Pancreas (tissue), 10 donors: Measurements from ENCODE around the gene BLVRB. TPM values are rescaled to one million over a fixed set of nuclear protein-coding genes. Genes with fewer than 3 reads are reported as not detected.
"Not testable (repeated sequence)": the region's sequence is repeated elsewhere in the genome, so short reads cannot be mapped to it uniquely, and the experiment has no call there.

Source experiments
- ATAC-seq, 4 donors: fragments of 200-7000 bp; cut with Tn5 transposase; one replicate each; pipeline versions ENCODE4 v1.8.0 to v1.9.1; 2020; ENCODE audit warnings: mild to moderate bottlenecking in 4 of 4, moderate library complexity in 4 of 4
- DNase-seq, 6 donors: peaks; one replicate each; pipeline ENCODE4 v3.0.0-alpha.2; 2020
- FAIRE-seq: peaks from 2 replicates; lab custom pipeline; 2012; peaks lifted over from hg19 to GRCh38; lab: Jason Lieb, UNC
- H3K27ac ChIP-seq, 4 donors: fragments of 200-600 bp; sonication (generic); 1 replicate in 3 of 4; 2 replicates in 1 of 4; pipeline versions ENCODE4 v1.5.0 to v1.8.0; 2020
- H3K27me3 ChIP-seq, 4 donors: fragments of 200-600 bp; one replicate each; pipeline ENCODE4 v1.8.0; 2021
- H3K36me3 ChIP-seq, 3 donors: fragments of 200-600 bp; sonication (generic) in 1 of 3; one replicate each; pipeline versions ENCODE4 v1.5.0 to v1.8.0; 2020 to 2021
- H3K4me1 ChIP-seq, 3 donors: fragments of 200-600 bp; one replicate each; pipeline ENCODE4 v1.8.0; 2021
- H3K4me3 ChIP-seq, 4 donors: fragments of 200-600 bp; sonication (generic) in 2 of 4; one replicate each; pipeline versions ENCODE4 v1.5.0 to v1.8.0; 2020 to 2021
- H3K9me3 ChIP-seq, 4 donors: fragments of 200-600 bp; one replicate each; pipeline ENCODE4 v1.8.0; 2021
- WGBS, 2 donors: extraction: QIAGEN DNeasy Blood & Tissue Kit; methylation state at CpG; one replicate each; pipeline ENCODE4 v1.1.7; 2013; 5-methylcytosine and 5-hydroxymethylcytosine counted together
- intact Hi-C, 3 donors: fragments of 100-400 bp; cut with DNase I; formaldehyde crosslinking; loops; one replicate each; pipeline versions ENCODE4 v1.11.1 to v1.14.2; 2022
- polyA plus RNA-seq, 2 donors: library from polyadenylated mRNA; stranded (reverse); fragments of 200-250 nt; gene quantifications; one replicate each; pipeline ENCODE4 v1.2.3, GENCODE V29; 2013
- total RNA-seq, 6 donors: library from RNA; stranded (reverse); fragmentation: NEBNext Ultra II Directional in 4 of 6; extraction: Animal tissue kit (Norgen Biotek cat#: 25700) in 4 of 6; gene quantifications; one replicate each; pipeline versions ENCODE4 v1.2.1 to v1.2.4, GENCODE V29; 2021 to 2023
- TF ChIP-seq, protein P1 (sequence below), 4 donors: fragments of 200-600 bp; sonication (generic) in 3 of 4; IDR thresholded peaks; one replicate each; pipeline versions ENCODE4 v1.5.0 to v1.8.0; 2021; ENCODE audit warnings: antibody characterized with exemption in 4 of 4
- donor health status: healthy with polysubstance abuse.
- donor health status: DM: no; HTN: no; CAD: no; lungs with moderate emphysema.
- donor health status: DM: no; HTN: no; CAD: no.
- donor health status: control.
- donor health status: control.
- donor health status: Bipolar disorder and iron deficiency.
- donor health status: DM: yes; HTN: yes; CAD: no.
- donor health status: DM: no; HTN: no; CAD: no.
- donor health status: DM: no; HTN: no; CAD: no.
- donor health status: DM: yes; HTN: yes; CAD: no.

The BLVRB gene
- total and polyA plus RNA-seq, 8 donors = 24.1 to 49.4 (median 37.4) TPM

GRCh38 chr19:40493778-40494177, 28.2 kb upstream of the BLVRB start:
- WGBS, 2 donors = 44 to 46% methylated on average over 4 of the region's 4 CpGs
- H3K4me3 ChIP-seq = no peak overlapping the region
- H3K27ac ChIP-seq = no peak overlapping the region
- ATAC-seq (no peak), FAIRE-seq (no peak), DNase-seq (no peak)
- intact Hi-C loops = no loop called here
- no peaks in the 10 kb centered on the region for H3K27me3 ChIP-seq
- TF ChIP-seq, protein P1, sequence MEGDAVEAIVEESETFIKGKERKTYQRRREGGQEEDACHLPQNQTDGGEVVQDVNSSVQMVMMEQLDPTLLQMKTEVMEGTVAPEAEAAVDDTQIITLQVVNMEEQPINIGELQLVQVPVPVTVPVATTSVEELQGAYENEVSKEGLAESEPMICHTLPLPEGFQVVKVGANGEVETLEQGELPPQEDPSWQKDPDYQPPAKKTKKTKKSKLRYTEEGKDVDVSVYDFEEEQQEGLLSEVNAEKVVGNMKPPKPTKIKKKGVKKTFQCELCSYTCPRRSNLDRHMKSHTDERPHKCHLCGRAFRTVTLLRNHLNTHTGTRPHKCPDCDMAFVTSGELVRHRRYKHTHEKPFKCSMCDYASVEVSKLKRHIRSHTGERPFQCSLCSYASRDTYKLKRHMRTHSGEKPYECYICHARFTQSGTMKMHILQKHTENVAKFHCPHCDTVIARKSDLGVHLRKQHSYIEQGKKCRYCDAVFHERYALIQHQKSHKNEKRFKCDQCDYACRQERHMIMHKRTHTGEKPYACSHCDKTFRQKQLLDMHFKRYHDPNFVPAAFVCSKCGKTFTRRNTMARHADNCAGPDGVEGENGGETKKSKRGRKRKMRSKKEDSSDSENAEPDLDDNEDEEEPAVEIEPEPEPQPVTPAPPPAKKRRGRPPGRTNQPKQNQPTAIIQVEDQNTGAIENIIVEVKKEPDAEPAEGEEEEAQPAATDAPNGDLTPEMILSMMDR (IDR thresholded peaks at IDR 0.05) = no peak
- no peaks in the 10 kb centered on the region for H3K4me1 ChIP-seq
- no peaks in the 10 kb centered on the region for H3K9me3 ChIP-seq
- no peaks in the 10 kb centered on the region for H3K36me3 ChIP-seq

GRCh38 chr19:40492274-40492673, 26.7 kb upstream of the BLVRB start:
- H3K36me3 ChIP-seq = no peaks in the 10 kb centered on the region
- ATAC-seq = no peak
- TF ChIP-seq, protein P1 (IDR thresholded peaks at IDR 0.05) = no peak
- no peaks in the 10 kb centered on the region for H3K27me3 ChIP-seq
- H3K4me3 ChIP-seq = no peak overlapping the region
- H3K4me1 ChIP-seq = no peaks in the 10 kb centered on the region
- no peak for DNase-seq
- H3K27ac ChIP-seq = no peak overlapping the region
- no peaks in the 10 kb centered on the region for H3K9me3 ChIP-seq
- no peak for FAIRE-seq
- WGBS, 2 donors = 90 to 95% methylated on average over 3 of the region's 3 CpGs
- intact Hi-C loops = no loop called here

- no peak for ATAC-seq
- H3K27ac ChIP-seq = no peak overlapping the region
- no peak for FAIRE-seq
- no peaks in the 10 kb centered on the region for H3K27me3 ChIP-seq
- WGBS, 2 donors = 52 to 66% methylated on average over 25 of the region's 25 CpGs
- H3K36me3 ChIP-seq = no peaks in the 10 kb centered on the region
- H3K9me3 ChIP-seq = no peaks in the 10 kb centered on the region
- H3K4me1 ChIP-seq = no peaks in the 10 kb centered on the region
- no peak overlapping the region for H3K4me3 ChIP-seq
- no peak for DNase-seq
- intact Hi-C loops = no loop called here
- TF ChIP-seq, protein P1 (IDR thresholded peaks at IDR 0.05) = no peak
Observed at GRCh38 chr19:40489882-40490230, 24.3 kb upstream of the BLVRB start.

DNA sequence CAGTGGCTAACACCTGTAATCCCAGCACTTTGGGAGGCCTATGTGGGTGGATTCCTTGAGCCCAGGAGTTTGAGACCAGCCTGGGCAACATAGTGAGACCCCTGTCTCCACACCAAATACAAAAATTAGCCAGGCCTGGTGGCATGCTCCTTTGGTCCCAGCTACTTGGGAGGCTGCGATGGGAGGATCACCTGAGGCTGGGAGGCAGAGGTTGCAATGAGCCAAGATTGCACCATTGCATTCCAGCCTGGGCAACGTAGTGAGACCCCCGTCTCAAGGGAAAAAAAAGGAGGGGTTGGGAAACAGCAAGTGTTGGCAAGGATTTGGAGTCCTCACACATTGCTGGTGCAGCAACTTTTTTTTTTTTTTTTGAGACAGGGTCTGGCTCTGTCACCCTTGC, 20.5 kb upstream of the BLVRB start:
- H3K36me3 ChIP-seq = no peaks in the 10 kb centered on the region
- FAIRE-seq (no peak), ATAC-seq (no peak), DNase-seq (no peak)
- H3K4me1 ChIP-seq = no peaks in the 10 kb centered on the region
- H3K9me3 ChIP-seq = no peaks in the 10 kb centered on the region
- intact Hi-C loops = no loop called here
- 87 to 89% methylated on average over 3 of the region's 3 CpGs for WGBS, 2 donors
- H3K27me3 ChIP-seq = no peaks in the 10 kb centered on the region
- H3K4me3 ChIP-seq = no peak overlapping the region
- H3K27ac ChIP-seq = no peak overlapping the region
- TF ChIP-seq, protein P1 (IDR thresholded peaks at IDR 0.05) = no peak

DNA sequence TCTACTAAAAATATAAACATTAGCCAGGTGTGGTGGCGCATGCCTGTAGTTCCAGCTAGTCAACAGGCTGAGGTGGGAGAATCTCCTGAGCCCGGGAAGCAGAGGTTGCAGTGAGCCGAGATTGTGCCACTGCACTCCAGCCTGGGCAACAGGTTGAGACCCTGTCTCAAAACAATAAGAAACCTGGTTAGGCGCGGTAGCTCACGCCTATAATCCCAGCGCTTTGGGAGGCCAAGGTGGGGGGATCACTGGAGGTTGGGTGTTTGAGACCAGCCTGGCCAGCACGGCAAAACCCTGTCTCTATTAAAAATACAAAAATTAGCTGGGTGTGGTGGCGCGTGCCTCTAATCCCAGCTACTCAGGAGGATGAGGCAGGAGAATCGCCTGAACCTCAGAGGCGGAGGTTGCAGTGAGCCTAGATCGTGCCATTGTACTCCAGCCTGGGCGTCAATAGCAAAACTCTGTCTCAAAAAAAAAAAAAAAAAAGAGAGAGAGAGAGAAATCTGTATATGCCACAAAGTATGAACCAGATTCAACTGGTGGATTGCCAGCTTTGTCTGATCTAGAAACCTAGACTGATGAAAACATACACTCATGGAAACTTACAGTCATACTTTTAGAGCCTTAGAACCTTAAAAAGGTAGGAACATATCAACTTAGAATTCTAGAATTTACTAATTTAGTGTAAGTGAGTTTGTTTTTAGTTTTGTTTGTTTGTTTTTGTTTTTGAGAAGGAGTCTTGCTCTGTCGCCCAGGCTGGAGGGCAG, 10.5 kb upstream of the BLVRB start:
- H3K4me1 ChIP-seq, FAIRE-seq, intact Hi-C loops, H3K27ac ChIP-seq, H3K36me3 ChIP-seq, ATAC-seq, H3K9me3 ChIP-seq, H3K4me3 ChIP-seq, H3K27me3 ChIP-seq: not testable (repeated sequence)
- WGBS, 2 donors = 79 to 87% methylated on average over 15 of the region's 15 CpGs
- DNase-seq = peak in 1 of 6 donors; percentile 10
